ENCODE results near the gene KDELR3. TPM values are rescaled to one million over a fixed set of nuclear protein-coding genes. Genes with fewer than 3 reads are reported as not detected.

Gene KDELR3
- total and polyA plus RNA-seq, 2 of the 8 experiments (the other 6 are each of a cell fraction or from before 2014, with no cell fraction given), result 7.9 to 13.0 TPM

- TF ChIP-seq SIN3A (conservative IDR thresholded peaks at IDR 0.05 in 1 of 2, IDR thresholded peaks at IDR 0.05 in 1 of 2; ENCODE audit: low read depth in 1 of 2, low read length in 2 of 2) (0 out of 4 replicates have a peak, but pooled peaks of 1 of the 2 experiments have one; percentile 46), CREB1 (IDR thresholded peaks at IDR 0.05) (peak; percentile 62; the same call in 1 of the 2 replicates), TAF1 (IDR thresholded peaks at IDR 0.05; ENCODE audit: low read depth, low read length) (peak; percentile 92), GTF2F1 (IDR thresholded peaks at IDR 0.05; ENCODE audit: borderline replicate concordance, low read depth, low read length) (0 out of 2 replicates have a peak, but pooled peaks have one; percentile 53), YY1 (IDR thresholded peaks at IDR 0.05; ENCODE audit: low read depth, low read length) (peak; percentile 99), TAF7 (optimal IDR thresholded peaks at IDR 0.05; ENCODE audit: borderline replicate concordance, low read depth, low read length) (peak; percentile 92), RNF2 (IDR thresholded peaks at IDR 0.05; ENCODE audit: borderline replicate concordance, low read depth, low read length, missing control alignments, poor library complexity, severe bottlenecking) (no peak), EP300 (IDR thresholded peaks at IDR 0.05; ENCODE audit: borderline replicate concordance in 1 of 2, low read depth in 2 of 2, low read length in 2 of 2) (peak in 1 of 2 experiments; percentile 41; a peak in 1 of 3 replicates), BCL11A (IDR thresholded peaks at IDR 0.05; ENCODE audit: low read depth in 2 of 2, low read length in 2 of 2) (no peak), SAP30 (IDR thresholded peaks at IDR 0.05; ENCODE audit: insufficient read depth, insufficient replicate concordance, low read length) (no peak), SP4 (IDR thresholded peaks at IDR 0.05; ENCODE audit: low read length) (peak; percentile 98), BRCA1 (IDR thresholded peaks at IDR 0.05; ENCODE audit: low read depth, low read length) (no peak), POLR2AphosphoS5 (IDR thresholded peaks at IDR 0.05; ENCODE audit: low read depth, low read length) (peak; percentile 59), MAX (IDR thresholded peaks at IDR 0.05) (peak; percentile 20; the same call in 1 of the 2 replicates), FOSL1 (IDR thresholded peaks at IDR 0.05; ENCODE audit: insufficient read depth, low read depth, low read length) (peak; percentile 91), POLR2A (IDR thresholded peaks at IDR 0.05; ENCODE audit: control extremely low read depth in 1 of 2, low read depth in 2 of 2, low read length in 2 of 2) (peak; percentile 81 to 92), EGR1 (IDR thresholded peaks at IDR 0.05; ENCODE audit: borderline replicate concordance, low read depth, low read length) (no peak), RBBP5 (IDR thresholded peaks at IDR 0.05; ENCODE audit: borderline replicate concordance, low read depth, low read length) (0 out of 2 replicates have a peak, but pooled peaks have one; percentile 8), TCF12 (IDR thresholded peaks at IDR 0.05; ENCODE audit: low read depth, low read length) (no peak)
These were observed 38.4 kb downstream of the KDELR3 start, which contains the start of gene DDX17 (continued) for GRCh38 chr22:38506118-38506962.
